A673 (cell line): ENCODE results near the gene CNTN6. TPM values are rescaled to one million over a fixed set of nuclear protein-coding genes. Genes with fewer than 3 reads are reported as not detected.
A peak's percentile ranks its signal among the peaks of the same experiment; 100 is the strongest.

Experiments used
- BruUV-seq: library from RNA; stranded (reverse); fragments of 400-500 nt; replicated peaks from 2 replicates; lab custom pipeline; 2021; lab: Mats Ljungman, UMichigan
- CTCF ChIA-PET: fragments of 300-600 bp; sonication (Branson Sonifier 250); formaldehyde crosslinking; loops from one replicate; lab custom pipeline; 2022; ENCODE audit warnings: antibody characterized with exemption; lab: Charles Lee
- POLR2A ChIA-PET: fragments of 300-600 bp; sonication (Branson Sonifier 250); formaldehyde crosslinking; loops from one replicate; lab custom pipeline; 2022; ENCODE audit warnings: antibody characterized with exemption; ENCODE audit not compliant: low non-redundant PET; lab: Charles Lee
- DNase-seq: peaks from one replicate; pipeline ENCODE4 v3.0.0-alpha.2; 2015; ENCODE audit warnings: low spot score
- H3K27ac ChIP-seq: fragments of 200-600 bp; sonication (generic); 2 replicates; pipeline ENCODE4 v1.5.1; 2016; ENCODE audit warnings: mixed run types, low read depth, mild to moderate bottlenecking, mixed read lengths, antibody characterized with exemption, low read length; ENCODE audit not compliant: poor library complexity, severe bottlenecking
- H3K27me3 ChIP-seq: fragments of 200-600 bp; sonication (generic); replicated peaks from 2 replicates; pipeline ENCODE4 v1.6.1; 2017; ENCODE audit warnings: mixed run types, low read depth, mild to moderate bottlenecking, mixed read lengths, antibody characterized with exemption, low read length; ENCODE audit not compliant: insufficient read depth, poor library complexity
- H3K36me3 ChIP-seq: fragments of 200-600 bp; sonication (generic); 2 replicates; pipeline ENCODE4 v1.6.1; 2016; ENCODE audit warnings: mixed run types, mild to moderate bottlenecking, mixed read lengths, antibody characterized with exemption, low read length; ENCODE audit not compliant: insufficient read depth, poor library complexity, severe bottlenecking
- H3K4me1 ChIP-seq: fragments of 200-600 bp; sonication (generic); 2 replicates; pipeline ENCODE4 v1.6.1; 2017; ENCODE audit warnings: mixed run types, mild to moderate bottlenecking, mixed read lengths, antibody characterized with exemption, low read length; ENCODE audit not compliant: insufficient read depth, poor library complexity, severe bottlenecking
- H3K4me3 ChIP-seq: fragments of 200-600 bp; sonication (generic); 2 replicates; pipeline ENCODE4 v1.5.1; 2016; ENCODE audit warnings: low read depth, mixed run types, mild to moderate bottlenecking, mixed read lengths, low read length; ENCODE audit not compliant: poor library complexity, severe bottlenecking
- H3K9me3 ChIP-seq: fragments of 200-600 bp; sonication (generic); 2 replicates; pipeline ENCODE4 v1.6.1; 2016; ENCODE audit warnings: mixed run types, low read depth, mild to moderate bottlenecking, mixed read lengths, antibody characterized with exemption, low read length; ENCODE audit not compliant: poor library complexity, severe bottlenecking
- EZH2 ChIP-seq: fragments of 200-600 bp; sonication (generic); IDR thresholded peaks from 2 replicates; pipeline ENCODE4 v1.6.1; 2017; ENCODE audit warnings: borderline replicate concordance, low read depth, mild to moderate bottlenecking, mixed read lengths, antibody characterized with exemption, low read length; ENCODE audit not compliant: poor library complexity, severe bottlenecking
- intact Hi-C: fragments of 100-400 bp; cut with micrococcal nuclease; formaldehyde crosslinking; loops from one replicate; pipeline ENCODE4 v1.10.0; 2022; ENCODE audit not compliant: unreplicated experiment
- total RNA-seq: library from RNA; stranded (reverse); gene quantifications from 2 replicates; pipeline ENCODE4 v1.2.3, GENCODE V29; 2021
- TF ChIP-seq, protein P1 (sequence below): fragments of 300-800, 200-600 bp; sonication (generic); conservative IDR thresholded peaks from 2 replicates; pipeline ENCODE4 v1.5.1; 2017; ENCODE audit warnings: low read depth, mild to moderate bottlenecking, antibody characterized with exemption, low read length, moderate library complexity, mixed read lengths

The CNTN6 gene
- total RNA-seq, 1 experiment from 2014 or later = 0.28 TPM

DNA sequence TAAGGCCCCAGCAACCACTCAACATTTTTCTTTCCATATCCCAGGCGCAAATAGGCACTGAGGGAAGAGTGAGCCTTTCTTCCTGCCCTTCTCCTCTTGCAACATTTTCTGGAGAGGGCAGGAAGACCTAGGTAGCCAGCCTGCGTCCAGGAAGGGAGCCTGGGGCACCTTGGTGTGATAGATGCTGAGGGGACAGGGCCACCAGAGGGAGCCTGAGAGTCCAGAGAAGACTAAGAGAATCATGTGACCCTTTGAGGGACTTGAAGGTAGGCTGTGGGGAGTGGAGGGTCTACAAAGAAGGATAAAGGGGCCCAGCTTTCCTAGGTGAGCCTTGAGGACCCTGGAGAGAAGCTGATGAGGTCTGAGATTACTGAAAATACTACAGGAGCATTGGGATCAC, 346.6 kb downstream of the CNTN6 start:
- Histone ChIP-seq H3K27me3 (no peaks in the 10 kb centered on the region), H3K36me3 (no peaks in the 10 kb centered on the region), H3K27ac (no peak overlapping the region), H3K4me3 (no peak overlapping the region), H3K4me1 (no peaks in the 10 kb centered on the region), H3K9me3 (peaks cover 4% of the 10 kb centered on the region)
- DNase-seq = peak; percentile 5
- POLR2A ChIA-PET = no interaction called here
- CTCF ChIA-PET = no interaction called here
- no peak for TF ChIP-seq EZH2
- TF ChIP-seq, protein P1, sequence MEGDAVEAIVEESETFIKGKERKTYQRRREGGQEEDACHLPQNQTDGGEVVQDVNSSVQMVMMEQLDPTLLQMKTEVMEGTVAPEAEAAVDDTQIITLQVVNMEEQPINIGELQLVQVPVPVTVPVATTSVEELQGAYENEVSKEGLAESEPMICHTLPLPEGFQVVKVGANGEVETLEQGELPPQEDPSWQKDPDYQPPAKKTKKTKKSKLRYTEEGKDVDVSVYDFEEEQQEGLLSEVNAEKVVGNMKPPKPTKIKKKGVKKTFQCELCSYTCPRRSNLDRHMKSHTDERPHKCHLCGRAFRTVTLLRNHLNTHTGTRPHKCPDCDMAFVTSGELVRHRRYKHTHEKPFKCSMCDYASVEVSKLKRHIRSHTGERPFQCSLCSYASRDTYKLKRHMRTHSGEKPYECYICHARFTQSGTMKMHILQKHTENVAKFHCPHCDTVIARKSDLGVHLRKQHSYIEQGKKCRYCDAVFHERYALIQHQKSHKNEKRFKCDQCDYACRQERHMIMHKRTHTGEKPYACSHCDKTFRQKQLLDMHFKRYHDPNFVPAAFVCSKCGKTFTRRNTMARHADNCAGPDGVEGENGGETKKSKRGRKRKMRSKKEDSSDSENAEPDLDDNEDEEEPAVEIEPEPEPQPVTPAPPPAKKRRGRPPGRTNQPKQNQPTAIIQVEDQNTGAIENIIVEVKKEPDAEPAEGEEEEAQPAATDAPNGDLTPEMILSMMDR = peak; percentile 45
- intact Hi-C loops = no loop called here
- no TSS peak for BruUV-seq

DNA sequence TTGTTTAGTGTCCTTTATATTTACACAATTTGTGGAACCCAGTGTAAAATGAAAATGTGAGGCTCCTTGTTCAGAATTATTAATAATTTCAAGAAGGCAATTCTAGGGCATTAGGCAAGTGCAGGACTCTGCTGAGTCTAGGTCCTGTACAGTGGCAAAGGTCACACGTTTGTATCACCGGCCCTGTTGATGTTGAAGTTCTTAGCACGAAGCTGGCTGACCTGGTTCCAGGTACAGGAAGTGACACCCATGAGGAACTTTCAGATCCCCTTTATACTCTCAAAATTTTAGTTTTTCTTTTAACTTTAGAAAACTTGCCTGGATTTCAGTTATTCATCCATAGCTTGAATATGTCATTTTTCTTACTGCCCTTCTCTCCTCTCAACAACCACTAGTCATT, 349.4 kb downstream of the CNTN6 start:
- no peaks in the 10 kb centered on the region for H3K4me1 ChIP-seq
- H3K27me3 ChIP-seq = no peaks in the 10 kb centered on the region
- no peak overlapping the region for H3K4me3 ChIP-seq
- no peak overlapping the region for H3K27ac ChIP-seq
- POLR2A ChIA-PET = no interaction called here
- intact Hi-C loops = no loop called here
- H3K36me3 ChIP-seq = no peaks in the 10 kb centered on the region
- peaks cover 4% of the 10 kb centered on the region for H3K9me3 ChIP-seq
- no TSS peak for BruUV-seq
- CTCF ChIA-PET = no interaction called here
- TF ChIP-seq, protein P1 = no peak
- DNase-seq = no peak

DNA sequence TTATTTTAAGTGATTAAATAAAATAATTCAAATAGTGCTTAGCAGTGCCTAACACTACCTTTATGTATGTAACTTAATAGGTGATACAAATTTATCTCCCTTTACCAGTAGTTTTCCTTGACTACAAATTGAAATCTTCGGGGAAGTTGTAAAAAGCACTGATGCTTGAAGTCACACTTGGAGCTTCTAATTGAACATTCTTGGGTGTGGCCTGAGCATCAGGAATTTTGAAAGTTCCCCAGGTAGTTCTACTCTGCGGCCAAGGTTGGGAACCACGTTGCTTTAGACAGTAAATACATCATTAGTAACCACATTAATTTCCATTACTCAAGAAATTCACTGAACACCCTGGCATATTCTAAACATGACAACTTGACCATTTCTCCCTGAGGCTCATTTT, 351.4 kb downstream of the CNTN6 start:
- BruUV-seq = no TSS peak

More for the DNA sequence above, 351.4 kb downstream of the CNTN6 start:
- H3K36me3 ChIP-seq = no peaks in the 10 kb centered on the region
- no peaks in the 10 kb centered on the region for H3K9me3 ChIP-seq
- no peak for DNase-seq
- no peak overlapping the region for H3K27ac ChIP-seq
- intact Hi-C loops = no loop called here
- H3K27me3 ChIP-seq = no peaks in the 10 kb centered on the region
- TF ChIP-seq EZH2 = no peak
- TF ChIP-seq, protein P1 = no peak
- no peaks in the 10 kb centered on the region for H3K4me1 ChIP-seq
- POLR2A ChIA-PET = no interaction called here
- no peak overlapping the region for H3K4me3 ChIP-seq
- CTCF ChIA-PET = no interaction called here
